GM18907 (cell line): ENCODE measurements around the gene MYO1F.
"Not testable (repeated sequence)": the region's sequence is repeated elsewhere in the genome, so short reads cannot be mapped to it uniquely, and the experiment has no call there.

Experiments used
- ATAC-seq: cut with Tn5 transposase; IDR thresholded peaks from one replicate; pipeline ENCODE4 v1.9.1; 2021; ENCODE audit warnings: mild to moderate bottlenecking, moderate library complexity; ENCODE audit not compliant: unreplicated experiment

The MYO1F gene

DNA sequence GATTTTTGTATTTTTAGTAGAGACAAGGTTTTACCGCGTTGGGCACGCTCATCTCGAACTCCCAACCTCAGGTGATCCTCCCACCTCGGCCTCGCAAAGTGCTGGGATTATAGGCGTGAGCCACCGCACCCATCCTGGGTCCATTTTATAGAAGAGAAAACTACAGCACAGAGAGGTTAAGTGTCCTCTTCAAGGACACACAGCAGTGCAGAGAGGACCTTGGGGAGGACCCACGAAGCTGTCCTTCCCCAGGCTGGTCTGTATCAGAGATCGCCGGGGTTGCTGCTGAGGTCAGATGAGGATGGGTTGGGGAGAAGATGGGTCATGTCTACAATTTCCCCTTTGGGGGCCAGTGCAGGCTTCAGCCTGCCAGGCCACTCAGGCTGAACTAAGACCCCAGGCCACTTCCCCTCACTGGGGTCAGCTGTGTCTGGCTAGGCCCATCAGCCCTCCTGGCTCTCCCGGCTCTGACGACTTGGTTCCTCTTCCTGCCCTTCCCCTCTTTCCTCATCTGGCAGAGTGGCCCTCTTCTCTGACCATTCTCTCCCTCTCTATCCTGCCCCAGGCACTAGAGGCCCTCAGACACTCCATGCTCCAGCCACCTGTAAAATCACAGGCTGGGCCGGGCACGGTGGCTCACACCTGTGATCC, 9.6 kb downstream of the MYO1F start:
- no peak for ATAC-seq

DNA sequence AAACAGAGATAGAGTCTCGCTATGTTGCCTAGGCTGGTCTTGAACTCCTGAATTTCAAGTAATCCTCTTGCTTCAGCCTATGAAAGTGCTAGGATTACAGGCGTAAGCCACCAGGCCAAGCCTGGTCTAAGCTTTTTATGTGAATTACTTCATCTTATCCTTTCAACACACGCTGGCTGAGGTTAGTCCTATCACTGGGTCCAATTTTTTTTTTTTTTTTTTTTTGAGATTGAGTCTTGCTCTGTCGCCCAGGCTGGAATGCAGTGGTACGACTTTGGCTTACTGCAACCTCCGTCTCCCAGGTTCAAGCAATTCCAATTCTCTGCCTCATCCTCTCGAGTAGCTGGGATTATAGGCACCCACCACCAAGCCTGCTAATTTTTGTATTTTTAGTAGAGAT, 10.4 kb downstream of the MYO1F start:
- ATAC-seq, result no peak

DNA sequence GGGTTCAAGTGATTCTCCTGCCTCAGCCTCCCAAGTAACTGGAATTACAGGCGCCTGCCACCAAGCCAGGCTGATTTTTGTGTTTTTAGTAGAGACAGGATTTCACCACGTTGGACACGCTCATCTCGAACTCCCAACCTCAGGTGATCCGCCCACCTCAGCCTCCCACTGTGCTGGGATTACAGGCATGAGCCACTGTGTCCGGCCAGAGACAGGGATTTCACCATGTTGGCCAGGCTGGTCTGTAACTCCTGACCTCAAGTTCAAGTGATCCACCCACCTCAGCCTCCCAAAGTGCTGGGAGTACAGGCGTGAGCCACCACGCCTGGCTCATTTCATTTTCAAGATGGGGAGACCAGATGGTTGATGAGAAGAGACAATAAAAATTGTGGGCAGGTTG, 12.4 kb downstream of the MYO1F start:
- ATAC-seq, result not testable (repeated sequence)

DNA sequence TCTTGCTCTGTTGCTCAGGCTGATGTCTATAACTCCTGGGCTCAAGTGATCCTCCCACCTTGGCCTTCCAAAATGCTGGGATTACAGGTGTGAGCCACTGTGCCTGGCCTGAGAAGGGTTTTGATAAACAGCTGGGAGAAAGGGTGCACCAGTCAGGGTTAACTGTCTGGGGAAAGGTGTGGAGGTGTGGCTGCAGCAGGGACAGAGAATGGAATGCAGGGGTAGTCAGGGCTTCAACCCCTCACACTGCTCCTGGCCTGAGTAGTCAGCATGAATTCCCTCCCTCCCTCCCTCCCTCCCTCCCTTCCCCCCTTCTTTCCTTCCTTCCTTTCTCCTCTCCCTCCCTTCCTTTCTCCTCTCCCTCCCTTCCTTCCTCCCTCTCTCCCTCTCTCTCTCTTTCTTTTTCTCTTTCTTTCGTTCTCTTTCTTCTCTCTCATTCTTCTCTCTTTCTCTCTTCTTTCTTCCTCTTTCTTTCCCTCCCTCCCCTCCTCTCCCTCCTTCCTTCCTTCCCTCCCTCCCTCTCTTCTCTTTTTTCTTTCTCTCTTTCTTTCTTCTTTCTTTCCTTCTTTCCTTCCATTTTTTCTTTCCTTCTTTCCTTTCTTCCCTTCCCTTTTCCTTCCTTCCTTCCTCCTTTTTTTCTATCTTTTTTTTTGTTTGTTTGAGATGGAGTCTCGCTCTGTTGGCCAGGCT, 16.0 kb downstream of the MYO1F start:
- ATAC-seq, result no peak

DNA sequence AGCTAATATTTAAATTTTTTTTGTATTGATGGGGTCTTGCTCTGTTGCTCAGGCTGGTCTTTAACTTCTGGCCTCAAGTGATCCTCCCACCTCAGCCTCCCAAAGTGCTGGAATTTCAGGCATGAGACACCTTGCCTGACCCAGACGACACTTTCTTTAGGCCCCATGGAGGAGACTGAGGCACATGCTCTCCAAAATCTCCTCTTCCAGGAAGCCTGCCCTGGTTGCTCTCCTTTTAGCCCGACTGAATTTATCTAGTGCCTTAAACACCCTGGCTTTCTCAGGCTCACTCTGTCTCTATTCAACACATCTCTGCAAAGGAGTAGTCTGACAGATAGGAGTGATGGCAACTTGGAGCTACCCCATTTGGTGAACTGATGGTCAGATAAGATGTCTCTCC, 18.9 kb downstream of the MYO1F start:
- ATAC-seq, result no peak

DNA sequence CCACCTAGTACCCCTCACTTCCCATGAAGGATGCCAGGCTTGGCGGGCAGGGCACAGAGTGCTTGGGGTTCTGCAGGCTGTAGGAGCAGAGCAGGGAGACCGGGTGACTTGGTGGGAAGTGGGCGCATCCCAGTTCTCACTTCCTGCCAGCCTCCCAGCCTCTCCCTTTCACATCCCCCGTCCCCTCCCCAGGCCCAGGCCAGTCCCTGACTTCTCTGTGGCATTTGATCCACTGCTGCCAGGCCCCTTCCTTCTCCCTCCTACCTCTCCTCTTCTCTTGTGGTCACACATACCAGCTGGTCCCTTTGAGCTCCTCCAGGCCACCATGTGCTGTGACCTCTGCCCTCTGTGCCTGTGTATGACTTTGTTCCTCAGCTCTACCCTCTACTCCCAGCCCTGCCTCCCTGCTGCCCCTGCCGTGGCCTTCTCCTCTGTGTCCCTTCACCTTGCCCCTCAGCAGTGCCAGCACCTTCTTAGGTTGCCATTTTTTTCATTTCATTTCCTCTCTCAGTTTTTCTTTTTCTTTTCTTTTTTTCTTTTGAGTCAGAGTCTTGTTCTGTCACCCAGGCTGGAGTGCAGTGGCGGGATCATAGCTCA, 19.5 kb downstream of the MYO1F start:
- ATAC-seq, result no peak

DNA sequence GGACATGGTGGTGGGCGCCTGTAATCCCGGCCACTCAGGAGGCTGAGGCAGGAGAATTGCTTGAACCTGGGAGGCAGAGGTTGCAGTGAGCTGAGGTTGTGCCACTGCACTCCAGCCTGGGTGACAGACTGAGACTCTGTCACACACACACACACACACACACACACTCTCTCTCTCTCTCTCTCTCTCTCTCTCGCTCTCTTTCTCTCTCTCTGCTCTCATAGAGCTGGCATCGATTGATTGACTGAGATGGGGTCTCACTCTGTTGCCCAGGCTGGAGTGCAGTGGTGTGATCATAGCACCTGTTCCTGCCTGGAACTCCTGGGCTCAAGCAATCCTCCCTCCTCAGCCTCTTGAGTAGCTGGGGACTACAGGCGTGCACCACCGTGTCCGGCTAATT, 23.5 kb downstream of the MYO1F start:
- ATAC-seq, result not testable (repeated sequence)

DNA sequence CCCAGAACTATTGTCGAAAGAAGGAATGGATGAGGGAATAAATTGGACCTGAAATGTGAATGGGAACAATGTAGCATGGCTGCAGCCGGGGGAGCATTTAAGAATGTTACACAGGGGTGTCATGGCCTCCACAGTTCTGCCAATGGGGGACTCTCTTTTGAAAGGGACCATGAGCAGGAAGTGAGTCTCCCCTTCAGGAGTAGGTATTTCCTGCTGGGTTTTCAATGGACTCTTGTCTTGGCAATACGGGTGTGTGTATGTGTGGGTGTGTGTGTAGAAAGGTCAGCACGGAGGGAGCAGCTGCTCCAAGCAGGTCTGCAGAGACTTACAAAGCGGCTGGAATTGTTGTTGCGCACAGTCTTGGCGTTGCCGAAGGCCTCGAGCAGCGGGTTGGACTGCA, 24.4 kb downstream of the MYO1F start:
- ATAC-seq, result no peak

DNA sequence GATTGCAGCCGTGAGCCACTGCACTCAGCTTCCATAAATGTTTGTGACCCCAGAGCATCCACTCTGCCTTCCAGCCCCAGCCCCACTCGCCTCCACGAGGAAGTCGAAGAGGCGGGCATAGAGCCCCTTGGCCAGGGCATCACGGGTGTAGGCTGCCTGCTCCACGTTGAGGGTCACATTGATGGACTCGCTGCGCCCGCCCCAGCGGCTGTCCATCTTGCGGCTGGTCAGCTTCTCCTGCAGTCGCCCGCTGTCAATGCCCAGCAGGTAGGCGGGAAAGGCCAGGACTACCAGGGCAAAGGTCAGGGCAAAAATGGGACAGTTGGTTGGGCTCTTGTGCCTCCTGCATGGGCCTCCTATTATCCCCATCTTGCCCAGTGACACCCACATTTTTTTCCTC, 27.2 kb downstream of the MYO1F start:
- no peak for ATAC-seq

DNA sequence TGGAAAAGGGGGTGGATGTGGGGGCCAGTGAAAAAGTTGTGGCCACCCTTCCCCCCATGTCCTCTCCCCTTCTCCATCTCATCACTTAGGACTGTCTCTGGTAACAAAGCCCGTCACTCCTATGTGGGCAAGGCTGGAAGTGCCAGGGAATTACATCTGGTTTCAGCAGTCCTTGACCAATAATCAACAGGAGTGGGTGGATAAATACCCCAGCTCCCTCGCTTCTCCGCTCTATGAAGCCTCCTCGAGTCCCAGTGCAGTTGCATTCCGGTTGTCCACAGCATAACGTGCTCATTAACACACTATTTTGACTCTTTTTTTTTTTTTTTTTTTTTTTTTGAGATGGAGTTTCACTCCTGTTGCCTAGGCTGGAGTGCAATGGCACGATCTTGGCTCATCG, 31.5 kb downstream of the MYO1F start:
- ATAC-seq, result no peak

DNA sequence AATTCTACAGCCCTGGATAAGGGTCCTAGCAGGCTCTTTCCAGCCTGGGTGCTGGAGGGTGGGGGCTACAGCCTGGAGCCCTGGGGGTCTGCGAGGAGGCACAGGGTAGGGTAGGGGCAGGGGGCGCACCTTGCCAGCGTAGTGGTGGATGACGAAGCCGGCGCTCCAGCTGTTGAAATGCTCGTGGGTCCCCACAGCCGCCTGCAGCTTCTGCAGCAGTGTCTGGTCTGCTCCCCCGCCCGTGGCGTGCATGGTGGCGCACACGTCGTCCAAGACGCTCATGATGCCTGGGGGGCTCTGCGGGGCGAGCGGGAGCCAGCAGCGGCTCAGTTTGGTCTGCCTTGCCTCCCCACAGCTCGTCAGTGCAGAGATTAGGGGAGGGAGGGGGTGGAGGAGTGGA, 33.1 kb downstream of the MYO1F start:
- ATAC-seq, result no peak

DNA sequence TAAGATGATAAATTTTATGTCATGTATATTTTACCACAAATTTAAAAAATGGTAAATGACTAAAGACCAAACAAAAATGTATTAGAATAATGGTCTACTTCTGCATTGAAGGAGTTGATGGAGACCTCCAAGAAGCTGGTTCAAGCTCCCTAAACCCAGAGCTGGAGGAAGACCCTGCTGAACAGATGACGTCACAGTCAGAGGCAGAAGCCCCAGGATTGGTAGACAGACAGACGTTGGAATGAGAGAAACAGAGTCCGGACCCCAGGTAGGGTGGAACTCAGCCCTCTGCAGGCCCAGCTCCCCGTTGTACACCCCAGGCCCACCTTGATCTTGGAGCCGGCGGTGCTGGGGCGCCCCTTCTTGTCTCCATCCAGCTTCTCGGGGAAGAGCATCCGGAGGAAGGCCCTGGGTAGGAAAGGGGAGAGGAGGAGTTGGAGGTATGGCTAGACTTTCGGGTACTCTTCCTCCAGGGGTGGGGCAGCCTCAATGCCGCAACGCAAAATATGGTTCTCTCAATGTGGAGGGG, 37.6 kb downstream of the MYO1F start:
- ATAC-seq, result no peak

DNA sequence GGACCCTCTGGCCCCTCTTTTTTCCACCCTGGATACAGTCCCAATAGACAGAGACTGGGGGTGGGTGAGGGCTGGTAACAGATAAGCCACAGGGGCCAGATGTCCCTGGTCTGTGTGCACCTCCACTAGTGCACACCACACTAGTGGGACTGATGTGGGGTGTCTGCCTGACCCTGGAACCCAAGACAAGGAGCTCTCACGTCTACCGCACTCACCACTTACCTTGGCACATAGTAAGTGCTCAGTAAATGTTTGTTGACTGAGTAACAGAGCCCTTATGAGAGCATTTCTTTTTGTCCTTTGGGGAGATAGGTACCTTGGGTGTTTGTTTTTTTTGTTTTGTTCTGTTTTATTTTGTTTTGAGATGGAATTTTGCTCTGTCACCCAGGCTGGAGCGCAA, 40.1 kb downstream of the MYO1F start:
- no peak for ATAC-seq

DNA sequence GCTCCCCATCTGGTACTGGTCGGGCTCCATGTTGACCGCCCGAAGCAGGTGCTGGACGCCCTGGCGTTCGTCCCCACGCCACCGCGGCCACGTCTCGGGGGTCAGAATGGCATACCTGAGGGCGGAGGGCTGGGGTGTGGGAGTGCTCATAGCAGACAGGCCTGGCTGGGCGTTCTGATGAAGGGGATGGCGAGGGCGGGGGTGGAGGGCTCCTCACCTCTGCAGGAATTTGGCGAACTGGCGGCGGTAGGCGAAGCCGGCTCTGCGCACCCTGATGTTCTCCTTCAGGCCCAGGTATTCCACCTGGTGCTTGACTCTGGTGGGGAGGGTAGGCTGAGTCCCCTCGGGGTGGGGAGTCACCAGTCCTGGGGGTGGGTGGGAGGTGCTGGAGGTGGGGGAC, 41.0 kb downstream of the MYO1F start:
- no peak for ATAC-seq

DNA sequence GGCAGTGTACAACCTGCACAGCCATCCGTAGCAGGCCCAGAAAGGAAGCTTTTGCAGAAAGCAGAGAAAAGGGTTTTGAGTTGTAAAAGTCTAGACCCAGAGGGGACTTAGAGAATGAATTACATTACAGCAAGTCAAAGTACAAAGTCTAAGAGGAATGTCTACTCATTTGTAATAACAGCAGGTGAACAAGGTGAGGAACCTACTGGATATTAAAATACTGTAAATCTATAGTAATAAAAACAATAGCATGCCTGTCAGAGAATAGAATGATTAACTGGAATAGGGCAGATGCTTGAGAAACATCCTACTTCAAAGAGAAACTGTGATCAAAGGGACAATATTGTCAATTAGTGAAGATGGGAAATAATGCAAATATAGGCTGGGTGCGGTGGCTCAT, 45.0 kb downstream of the MYO1F start:
- no peak for ATAC-seq

DNA sequence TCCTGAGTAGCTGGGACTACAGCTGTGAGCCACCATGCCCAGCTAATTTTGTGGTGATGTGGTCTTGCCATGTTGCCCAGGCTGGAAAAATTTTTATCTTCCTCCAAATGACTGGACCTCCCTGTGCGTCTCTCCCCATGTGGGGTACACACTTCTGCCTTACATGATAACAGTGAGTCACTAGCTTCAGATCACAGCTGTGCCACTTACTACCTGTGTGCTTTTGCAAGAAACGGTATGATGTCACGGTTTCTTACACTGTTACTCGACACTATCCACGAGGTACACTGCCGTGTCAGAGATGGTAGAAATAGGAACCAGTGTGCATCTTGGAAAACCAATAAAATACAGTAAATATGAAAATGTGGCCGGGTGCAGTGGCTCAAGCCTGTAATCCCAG, 45.8 kb downstream of the MYO1F start:
- no peak for ATAC-seq

DNA sequence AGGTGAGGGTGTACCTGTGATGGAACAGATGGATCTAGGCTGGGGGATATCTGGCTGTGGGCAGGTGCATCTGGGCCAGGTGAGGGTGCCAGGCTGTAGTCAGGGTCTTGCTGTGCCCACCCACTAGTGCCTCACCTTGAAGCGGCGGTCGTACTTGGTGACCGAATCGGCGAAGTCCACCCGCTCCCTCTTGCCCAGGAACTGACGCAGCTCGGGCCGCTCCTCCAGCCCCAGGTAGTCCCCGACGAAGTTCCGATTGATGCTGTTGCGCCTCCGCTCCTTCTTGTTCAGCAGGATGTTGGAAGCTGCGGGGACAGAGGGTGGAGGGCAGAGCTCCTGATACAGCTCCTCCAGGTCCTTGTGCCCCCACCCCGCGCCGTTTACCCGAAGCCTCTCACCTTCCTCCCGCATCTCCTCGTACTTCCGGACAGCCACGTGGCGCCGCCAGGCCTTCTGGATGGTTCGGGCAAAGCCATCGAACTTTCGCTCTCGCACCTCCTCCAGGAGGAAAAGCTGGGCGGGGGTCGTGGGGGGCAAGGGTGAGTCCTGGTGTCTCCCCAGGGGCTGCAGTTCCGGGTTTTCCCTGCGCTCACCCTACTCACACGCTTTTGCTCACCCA, 47.1 kb downstream of the MYO1F start:
- ATAC-seq, result no peak

DNA sequence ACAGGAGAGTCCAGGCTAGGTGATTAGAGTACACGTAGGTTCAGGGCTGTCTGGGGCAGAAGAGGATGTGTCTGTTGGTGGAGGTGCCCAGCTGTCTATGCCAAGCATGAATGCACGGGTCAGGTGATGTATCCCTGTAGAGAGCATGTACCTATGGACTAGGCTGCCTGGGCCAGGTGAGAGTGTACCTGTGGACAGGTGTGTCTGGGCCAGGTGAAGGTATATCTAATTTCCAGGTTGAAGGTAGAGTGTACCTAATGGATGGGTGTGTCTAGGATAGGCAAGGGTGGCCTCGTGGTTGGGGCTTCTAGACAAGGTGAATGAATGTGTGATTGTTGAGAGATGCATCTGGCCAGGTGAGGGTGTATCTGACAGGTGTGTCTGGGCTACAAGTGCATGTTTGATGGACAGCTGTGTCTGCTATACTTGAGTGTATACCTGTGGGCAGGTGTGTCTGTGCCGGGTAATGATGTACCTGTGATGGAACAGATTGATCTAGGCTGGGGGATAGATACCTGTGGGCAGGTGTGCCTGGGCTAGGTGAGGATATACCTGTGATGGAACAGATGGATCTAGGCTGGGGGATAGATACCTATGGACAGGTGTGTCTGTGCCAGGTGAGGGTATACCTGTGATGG, 47.8 kb downstream of the MYO1F start:
- no peak for ATAC-seq

DNA sequence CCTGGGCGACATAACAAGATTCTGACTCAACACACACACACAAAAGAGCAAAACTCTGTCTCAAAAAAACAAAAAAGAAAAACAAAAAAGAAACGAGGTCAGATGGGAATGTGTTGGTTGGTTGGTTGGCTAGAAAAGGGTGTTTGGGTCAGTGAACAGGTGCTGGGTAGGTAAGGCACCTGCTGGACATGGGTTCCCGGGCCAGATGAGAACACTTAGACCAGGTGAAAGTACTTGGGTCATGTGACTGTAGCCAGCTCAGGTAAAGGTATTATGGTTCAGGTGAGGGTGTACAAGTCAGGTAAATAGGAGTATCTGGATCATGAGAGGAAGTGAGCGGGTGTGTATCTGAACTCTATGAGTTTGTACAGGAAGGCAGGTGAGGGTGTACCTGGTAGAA, 48.7 kb downstream of the MYO1F start:
- ATAC-seq, result no peak

DNA sequence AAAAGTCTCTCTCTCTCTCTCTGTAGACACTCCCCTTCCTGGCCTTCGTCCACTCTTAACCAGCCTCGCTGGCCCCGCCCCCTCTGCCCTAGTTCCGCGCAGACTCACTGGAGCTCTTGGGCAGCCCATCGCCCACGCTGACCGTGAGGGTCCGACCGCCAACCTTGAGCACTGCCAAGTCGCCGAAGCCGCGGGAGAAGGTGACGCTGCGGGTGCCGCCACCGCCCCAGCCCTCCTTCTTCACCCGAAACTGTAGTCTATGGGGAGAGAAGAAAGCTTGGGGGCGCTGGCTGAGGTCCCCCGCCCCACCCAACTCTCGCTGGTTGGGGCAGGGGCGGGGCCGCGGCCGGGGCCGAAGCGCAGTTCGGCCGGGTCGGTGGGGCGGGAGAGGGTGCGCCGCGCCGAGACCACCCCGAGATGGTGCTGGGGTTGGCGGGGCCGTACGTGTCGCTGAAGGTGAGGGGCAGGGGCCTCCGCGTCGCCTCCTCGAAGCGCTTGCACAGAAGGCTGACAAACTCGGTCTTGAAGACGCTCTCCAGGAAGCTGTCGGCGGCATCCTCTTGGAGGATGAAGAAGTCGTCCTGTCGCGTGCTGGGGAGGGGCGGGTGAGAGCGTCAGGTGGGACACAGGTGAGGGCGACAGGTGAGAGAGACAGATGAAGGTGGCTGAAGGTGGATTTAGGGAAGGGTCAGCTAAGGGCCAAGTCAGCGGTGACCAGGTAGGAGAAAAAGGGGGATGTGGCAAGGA, 50.7 kb downstream of the MYO1F start:
- ATAC-seq, result no peak

DNA sequence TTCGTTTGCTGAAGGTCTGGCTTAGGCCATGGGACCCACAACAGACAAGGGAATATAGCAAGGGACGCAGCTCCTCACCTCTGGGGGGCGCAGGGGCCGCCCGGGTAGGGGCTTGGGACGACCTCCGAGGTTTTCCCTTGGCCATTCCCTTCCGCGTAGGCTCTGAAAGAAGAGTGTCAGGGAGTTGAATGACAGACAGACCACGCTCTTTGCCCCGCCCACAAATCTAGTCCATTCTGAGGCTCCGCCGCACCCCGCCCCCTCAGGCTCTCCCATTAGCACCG, 51.9 kb downstream of the MYO1F start:
- no peak for ATAC-seq
